ENCODE results near the gene PRSS21. TPM values are rescaled to one million over a fixed set of nuclear protein-coding genes. Genes with fewer than 3 reads are reported as not detected.

The PRSS21 gene
- total and polyA plus RNA-seq, 10 of the 15 experiments (the other 5 are each of a cell fraction or from before 2014, with no cell fraction given), result 5.3 to 73.4 (median 40.1) TPM; not detected in 1

DNA sequence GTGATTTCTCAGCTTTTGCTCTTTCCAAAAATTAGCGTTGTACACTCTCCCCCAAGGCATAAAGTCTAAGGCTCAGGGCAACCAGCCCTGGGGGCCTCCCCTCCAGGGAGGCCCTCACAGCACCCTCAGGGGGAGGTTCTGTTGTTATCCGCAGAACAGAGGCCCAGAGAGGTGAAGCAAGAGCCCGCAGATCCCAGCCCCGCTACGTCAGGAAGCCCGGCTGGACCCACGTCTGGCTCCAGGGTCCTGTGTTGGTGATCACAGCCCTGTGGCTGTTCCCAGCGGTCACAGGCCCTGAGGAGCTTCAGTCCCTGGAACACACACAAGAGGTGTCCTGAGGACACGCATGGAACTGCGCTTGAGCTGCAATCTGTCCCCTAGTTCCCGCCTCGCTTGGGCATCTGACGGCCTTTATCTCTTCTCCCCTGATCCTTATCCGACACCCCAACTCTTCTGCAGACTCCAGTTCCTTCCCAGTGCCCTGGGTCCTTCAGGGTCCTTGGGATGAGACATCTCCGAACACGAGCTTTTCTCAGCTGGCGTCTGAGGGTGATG is 11.9 kb downstream of the PRSS21 start:
- no peaks in the 10 kb centered on the region for H3K27me3 ChIP-seq (replicated peaks in 1 of 2; ENCODE audit: control insufficient read depth in 2 of 2, insufficient read depth in 2 of 2, low read length in 1 of 2)
- intact Hi-C loops (cut with micrococcal nuclease; ENCODE audit: unreplicated experiment) (no loop called here), in situ Hi-C loops (cut with MboI) (no loop called here)
- H3K9ac ChIP-seq (ENCODE audit: control insufficient read depth, insufficient read depth, low read length), result no peak overlapping the region
- FAIRE-seq, result no peak
- no peak overlapping the region for H3K4me2 ChIP-seq (ENCODE audit: control insufficient read depth, insufficient read depth)
- SMC1A ChIA-PET (ENCODE audit: uncharacterized antibody, unreplicated experiment), result no interaction called here
- RAD21 ChIA-PET (ENCODE audit: unreplicated experiment), result no interaction called here
- no peak overlapping the region for H2AFZ ChIP-seq (ENCODE audit: control insufficient read depth, low read depth, low read length)
- no peak overlapping the region for H3K4me3 ChIP-seq
- POLR2A ChIA-PET, result no interaction called here
- no peaks in the 10 kb centered on the region for H3K36me3 ChIP-seq (ENCODE audit: control insufficient read depth in 2 of 2, insufficient read depth in 2 of 2, low read length in 1 of 2)
- no peak overlapping the region for H3K27ac ChIP-seq (ENCODE audit: control insufficient read depth, insufficient read depth)
- BruUV-seq (replicated peaks), result no TSS peak
- no peak for DNase-seq (ENCODE audit: low read depth, low spot score)
- WGBS (ENCODE audit: insufficient coverage, insufficient replicate concordance, low lambda C conversion rate, missing lambda C conversion rate), result 63% methylated on average over 17 of the region's 17 CpGs
- H3K79me2 ChIP-seq (ENCODE audit: control insufficient read depth, insufficient read depth, low read length), result no peaks in the 10 kb centered on the region
- H3K4me1 ChIP-seq (ENCODE audit: control insufficient read depth, insufficient read depth, low read length), result peaks cover 4% of the 10 kb centered on the region; the same call in 1 of the 2 replicates
- no peaks in the 10 kb centered on the region for H4K20me1 ChIP-seq (ENCODE audit: control insufficient read depth, insufficient read depth)
- TF ChIP-seq CHD4 (IDR thresholded peaks at IDR 0.05) (no peak), MXI1 (IDR thresholded peaks at IDR 0.05; ENCODE audit: low read depth, low read length) (no peak), SRF (IDR thresholded peaks at IDR 0.05; ENCODE audit: low read depth in 2 of 2, low read length in 2 of 2) (no peak), RBBP5 (conservative IDR thresholded peaks at IDR 0.05) (no peak), TCF7 (IDR thresholded peaks at IDR 0.05; ENCODE audit: borderline replicate concordance) (no peak), RCOR1 (conservative IDR thresholded peaks at IDR 0.05; ENCODE audit: low read depth, low read length) (no peak), SIX5 (IDR thresholded peaks at IDR 0.05; ENCODE audit: low read depth, low read length, severe bottlenecking) (no peak), ZNF622 (IDR thresholded peaks at IDR 0.05) (no peak), KAT2A (conservative IDR thresholded peaks at IDR 0.05; ENCODE audit: control insufficient read depth, low read depth, low read length) (no peak), ZNF274 (IDR thresholded peaks at IDR 0.05; ENCODE audit: insufficient read depth, insufficient read length) (no peak), JUND (IDR thresholded peaks at IDR 0.05; ENCODE audit: low read depth, low read length) (no peak)
- H3K9me3 ChIP-seq (replicated peaks; ENCODE audit: control insufficient read depth, insufficient read depth, low read length), result no peaks in the 10 kb centered on the region
- no peak for ATAC-seq
- CTCF ChIA-PET, result interaction anchor here (1.8 kb wide), 1 partner anchor 39 kb away, joined by 4 read pairs; no protein-coding TSS in a partner anchor

Data from GM12878 (cell line).